Measurements from ENCODE around the gene HIVEP3. TPM values are rescaled to one million over a fixed set of nuclear protein-coding genes. Genes with fewer than 3 reads are reported as not detected.

HIVEP3 gene
- total RNA-seq, 1 experiment from 2014 or later = 1.2 TPM

GRCh38 chr1:41802532-41803501 lies 115.9 kb downstream of the HIVEP3 start:
- no peaks in the 10 kb centered on the region for H3K36me3 Mint-ChIP-seq (ENCODE audit: insufficient read depth, unreplicated experiment)
- H3K27me3 Mint-ChIP-seq (ENCODE audit: insufficient read depth, unreplicated experiment) = no peaks in the 10 kb centered on the region
- H3K4me1 Mint-ChIP-seq (ENCODE audit: insufficient read depth, unreplicated experiment) = peaks cover 20% of the 10 kb centered on the region
- BruUV-seq (replicated peaks) = no TSS peak
- intact Hi-C loops (cut with micrococcal nuclease) = no loop called here
- ChIA-PET CTCF (interaction anchor here (0.7 to 1.6 kb wide), 4 partner anchors 13 to 242 kb away, joined by 3 to 6 read pairs (median 4); no protein-coding TSS in a partner anchor), POLR2A (interaction anchor here (0.6 to 0.7 kb wide), 2 partner anchors 55 to 140 kb away, joined by 3 to 4 read pairs; no protein-coding TSS in a partner anchor)
- H3K27ac Mint-ChIP-seq (ENCODE audit: low read depth, unreplicated experiment) = peak overlapping the region; percentile 50
- no peak for TF ChIP-seq CTCF (IDR thresholded peaks at IDR 0.05; ENCODE audit: unreplicated experiment)
- no peak overlapping the region for H3K4me3 Mint-ChIP-seq (ENCODE audit: unreplicated experiment)
- no peaks in the 10 kb centered on the region for H3K9me3 Mint-ChIP-seq (ENCODE audit: unreplicated experiment)
- DNase-seq (ENCODE audit: unreplicated experiment) = peak; percentile 87

- Mint-ChIP-seq H3K36me3 (ENCODE audit: insufficient read depth, unreplicated experiment) (no peaks in the 10 kb centered on the region), H3K4me3 (ENCODE audit: unreplicated experiment) (no peak overlapping the region), H3K9me3 (ENCODE audit: unreplicated experiment) (no peaks in the 10 kb centered on the region), H3K27me3 (ENCODE audit: insufficient read depth, unreplicated experiment) (peaks cover 16% of the 10 kb centered on the region), H3K4me1 (ENCODE audit: insufficient read depth, unreplicated experiment) (peaks cover 20% of the 10 kb centered on the region), H3K27ac (ENCODE audit: low read depth, unreplicated experiment) (no peak overlapping the region)
- no peak for TF ChIP-seq CTCF (IDR thresholded peaks at IDR 0.05; ENCODE audit: unreplicated experiment)
- BruUV-seq (replicated peaks) = no TSS peak
- intact Hi-C loops (cut with micrococcal nuclease) = no loop called here
- POLR2A ChIA-PET = no interaction called here
- CTCF ChIA-PET = interaction anchor here (1.0 kb wide), 1 partner anchor 222 kb away, joined by 3 read pairs; no protein-coding TSS in a partner anchor
- DNase-seq (ENCODE audit: unreplicated experiment) = no peak
Observed at GRCh38 chr1:41800311-41800829, 118.4 kb downstream of the HIVEP3 start.

- Mint-ChIP-seq H3K27me3 (ENCODE audit: insufficient read depth, unreplicated experiment) (peaks cover 18% of the 10 kb centered on the region), H3K36me3 (ENCODE audit: insufficient read depth, unreplicated experiment) (no peaks in the 10 kb centered on the region), H3K27ac (ENCODE audit: low read depth, unreplicated experiment) (no peak overlapping the region), H3K4me3 (ENCODE audit: unreplicated experiment) (no peak overlapping the region), H3K9me3 (ENCODE audit: unreplicated experiment) (no peaks in the 10 kb centered on the region), H3K4me1 (ENCODE audit: insufficient read depth, unreplicated experiment) (peaks cover 20% of the 10 kb centered on the region)
- no TSS peak for BruUV-seq (replicated peaks)
- peak; percentile 21 for DNase-seq (ENCODE audit: unreplicated experiment)
- intact Hi-C loops (cut with micrococcal nuclease) = no loop called here
- no peak for TF ChIP-seq CTCF (IDR thresholded peaks at IDR 0.05; ENCODE audit: unreplicated experiment)
- CTCF ChIA-PET = interaction anchor here (0.7 to 1.0 kb wide), 2 partner anchors 212 to 221 kb away, joined by 3 to 5 read pairs; no protein-coding TSS in a partner anchor
- POLR2A ChIA-PET = no interaction called here
Observed at GRCh38 chr1:41799723-41800122, 119.0 kb downstream of the HIVEP3 start.

GRCh38 chr1:41799205-41799604 lies 119.5 kb downstream of the HIVEP3 start:
- intact Hi-C loops (cut with micrococcal nuclease) = no loop called here
- no TSS peak for BruUV-seq (replicated peaks)
- POLR2A ChIA-PET = no interaction called here

More at GRCh38 chr1:41799205-41799604, 119.5 kb downstream of the HIVEP3 start:
- Mint-ChIP-seq H3K36me3 (ENCODE audit: insufficient read depth, unreplicated experiment) (no peaks in the 10 kb centered on the region), H3K4me1 (ENCODE audit: insufficient read depth, unreplicated experiment) (peaks cover 18% of the 10 kb centered on the region), H3K27ac (ENCODE audit: low read depth, unreplicated experiment) (no peak overlapping the region), H3K4me3 (ENCODE audit: unreplicated experiment) (no peak overlapping the region), H3K9me3 (ENCODE audit: unreplicated experiment) (no peaks in the 10 kb centered on the region), H3K27me3 (ENCODE audit: insufficient read depth, unreplicated experiment) (peaks cover 18% of the 10 kb centered on the region)
- no peak for TF ChIP-seq CTCF (IDR thresholded peaks at IDR 0.05; ENCODE audit: unreplicated experiment)
- CTCF ChIA-PET = interaction anchor here (0.7 to 1.2 kb wide), 3 partner anchors 15 to 225 kb away, joined by 3 to 6 read pairs (median 5); no protein-coding TSS in a partner anchor
- no peak for DNase-seq (ENCODE audit: unreplicated experiment)

All from MCF 10A (cell line).